C4-2B (cell line): ENCODE measurements around the gene PDXP.

ENCODE experiments used
- H3K27ac ChIP-seq: fragments of 450-650 bp; 2 replicates; pipeline ENCODE4 v1.5.1; 2017
- CTCF ChIP-seq: fragments of 450-650 bp; conservative IDR thresholded peaks from 2 replicates; pipeline ENCODE4 v1.5.1; 2017; ENCODE audit warnings: mild to moderate bottlenecking
- ZFX ChIP-seq: fragments of 450-650 bp; IDR thresholded peaks from 2 replicates; pipeline ENCODE4 v1.6.1; 2017

The PDXP gene

GRCh38 chr22:37640591-37641560 lies 17.6 kb upstream of the PDXP start:
- TF ChIP-seq ZFX (no peak), CTCF (no peak)
- peak overlapping the region; percentile 61 for H3K27ac ChIP-seq

DNA sequence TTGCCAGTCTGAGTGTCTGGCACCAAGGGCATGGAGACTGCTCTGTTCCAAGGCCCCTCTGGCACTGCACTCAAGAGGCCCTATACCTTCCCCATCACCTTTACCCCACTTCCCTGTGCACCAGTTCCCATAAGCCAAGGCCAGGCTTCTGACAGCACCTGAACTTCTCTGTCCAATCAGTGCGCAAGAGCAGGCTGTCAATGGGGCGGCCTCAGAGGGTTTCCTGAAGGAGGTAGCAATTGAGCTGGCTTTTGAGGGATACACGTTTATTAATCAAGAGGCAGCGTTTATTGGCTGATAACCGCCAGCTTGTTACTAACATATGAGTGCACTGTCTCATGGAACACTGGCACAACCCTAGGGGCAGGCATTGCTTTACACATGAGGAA lies 17.0 kb upstream of the PDXP start:
- TF ChIP-seq ZFX (no peak), CTCF (no peak)
- no peak overlapping the region for H3K27ac ChIP-seq

- no peak overlapping the region for H3K27ac ChIP-seq
- TF ChIP-seq ZFX (no peak), CTCF (peak; percentile 96)
These were observed 15.2 kb upstream of the PDXP start for GRCh38 chr22:37643225-37643847.

DNA sequence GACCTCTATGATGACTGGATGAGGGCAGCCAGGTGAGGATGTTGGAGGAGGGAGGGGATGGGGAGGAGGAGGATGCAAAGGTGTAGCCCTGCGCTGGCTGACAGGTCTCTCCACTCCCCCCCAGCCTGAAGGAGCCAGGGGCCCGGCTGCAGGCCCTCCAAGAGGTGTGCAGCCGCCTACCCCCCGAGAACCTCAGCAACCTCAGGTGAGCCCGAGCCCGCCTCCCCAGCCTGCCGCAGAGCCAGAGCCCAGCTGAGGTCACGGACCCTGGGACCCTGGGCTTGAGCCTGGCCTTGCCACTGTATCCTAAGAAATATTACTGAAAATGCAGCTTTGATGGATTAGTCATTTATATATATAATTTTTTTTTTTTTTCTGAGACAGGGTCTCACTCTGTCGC lies 11.2 kb upstream of the PDXP start:
- H3K27ac ChIP-seq: no peak overlapping the region

DNA sequence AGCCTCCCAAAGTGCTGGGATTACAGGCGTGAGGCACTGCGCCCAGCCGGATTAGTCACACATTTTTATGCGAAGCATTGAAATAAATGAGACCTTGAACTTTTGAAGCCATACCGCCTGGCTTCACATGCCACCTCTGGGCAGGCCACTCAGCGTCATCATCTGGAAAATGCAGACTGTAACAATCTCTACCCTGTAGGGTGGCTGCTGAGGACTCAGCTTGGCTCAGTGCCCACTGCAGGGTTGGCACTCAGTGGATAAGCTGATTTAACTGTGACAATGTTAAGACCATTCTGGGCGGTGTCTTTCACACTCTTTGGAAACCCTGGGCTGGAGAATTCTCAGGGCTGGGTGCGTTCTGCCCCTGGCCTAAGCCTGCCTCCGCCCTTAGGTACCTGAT lies 10.6 kb upstream of the PDXP start:
- TF ChIP-seq CTCF: no peak
- no peak for TF ChIP-seq ZFX

More for the DNA sequence above, 11.2 kb upstream of the PDXP start:
- TF ChIP-seq ZFX (no peak), CTCF (no peak)

DNA sequence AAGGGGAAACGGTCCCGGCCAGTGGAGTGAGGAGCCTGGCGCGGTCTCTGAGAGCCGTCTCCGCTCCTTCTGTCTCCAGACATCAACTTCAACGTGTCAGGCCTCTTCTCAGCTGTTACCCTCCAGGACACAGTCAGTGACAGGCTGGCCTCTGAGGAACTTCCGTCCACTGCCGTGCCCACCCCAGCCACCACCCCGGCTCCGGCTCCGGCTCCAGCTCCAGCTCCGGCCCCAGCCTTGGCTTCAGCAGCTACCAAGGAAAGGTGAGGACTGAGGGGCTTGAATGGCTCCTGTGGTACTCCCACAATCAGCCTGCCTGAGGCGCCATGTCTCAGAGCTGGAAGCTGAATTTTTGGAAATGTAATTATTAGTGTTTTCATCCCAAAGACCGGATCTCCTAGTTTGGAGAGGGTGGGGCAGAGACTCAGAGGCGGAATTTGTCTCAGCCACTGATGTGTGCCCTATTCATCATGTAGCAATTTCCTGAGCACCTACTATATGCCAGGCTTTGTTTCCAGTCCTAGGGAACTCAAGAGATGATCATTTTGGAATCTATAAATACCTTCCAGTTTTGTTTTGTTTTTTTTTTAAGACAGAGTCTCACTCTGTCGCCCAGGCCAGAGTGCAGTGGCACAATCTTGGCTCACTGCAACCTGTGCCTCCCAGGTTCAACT lies 7.9 kb upstream of the PDXP start:
- TF ChIP-seq ZFX (no peak), CTCF (no peak)
- H3K27ac ChIP-seq: no peak overlapping the region

More for the DNA sequence above, 10.6 kb upstream of the PDXP start:
- H3K27ac ChIP-seq: no peak overlapping the region
